Brain microvascular endothelial cell (primary cell): ENCODE measurements around the gene ZNF268.

Experiments
- DNase-seq: peaks from one replicate; pipeline ENCODE4 v3.0.0-alpha.2; 2020
- H3K27ac ChIP-seq: fragments of 250-450 bp; sonication (Bioruptor Pico); 2 replicates; pipeline ENCODE4 v1.5.1; 2020; ENCODE audit warnings: mild to moderate bottlenecking, moderate library complexity
- H3K27me3 ChIP-seq: fragments of 250-450 bp; sonication (Bioruptor Pico); replicated peaks from 2 replicates; pipeline ENCODE4 v1.5.1; 2020; ENCODE audit warnings: mild to moderate bottlenecking
- H3K36me3 ChIP-seq: fragments of 250-450 bp; sonication (Bioruptor Pico); replicated peaks from 2 replicates; pipeline ENCODE4 v1.5.1; 2020; ENCODE audit warnings: mild to moderate bottlenecking
- H3K4me3 ChIP-seq: 2 replicates; pipeline ENCODE4 v1.5.1; 2011; ENCODE audit warnings: low read depth, mild to moderate bottlenecking, control low read depth, low read length, moderate library complexity
- CTCF ChIP-seq: IDR thresholded peaks from 2 replicates; pipeline ENCODE4 v1.5.1; 2011; ENCODE audit warnings: low read depth, mild to moderate bottlenecking, moderate library complexity, low read length, control low read depth, inconsistent platforms; ENCODE audit errors: missing control alignments
- in situ Hi-C: cut with HindIII; loops from 2 replicates; pipeline ENCODE4 v1.10.0; 2017; ENCODE audit warnings: low sequenced_read_pairs, low pct_ligation_motif_present

The ZNF268 gene

DNA sequence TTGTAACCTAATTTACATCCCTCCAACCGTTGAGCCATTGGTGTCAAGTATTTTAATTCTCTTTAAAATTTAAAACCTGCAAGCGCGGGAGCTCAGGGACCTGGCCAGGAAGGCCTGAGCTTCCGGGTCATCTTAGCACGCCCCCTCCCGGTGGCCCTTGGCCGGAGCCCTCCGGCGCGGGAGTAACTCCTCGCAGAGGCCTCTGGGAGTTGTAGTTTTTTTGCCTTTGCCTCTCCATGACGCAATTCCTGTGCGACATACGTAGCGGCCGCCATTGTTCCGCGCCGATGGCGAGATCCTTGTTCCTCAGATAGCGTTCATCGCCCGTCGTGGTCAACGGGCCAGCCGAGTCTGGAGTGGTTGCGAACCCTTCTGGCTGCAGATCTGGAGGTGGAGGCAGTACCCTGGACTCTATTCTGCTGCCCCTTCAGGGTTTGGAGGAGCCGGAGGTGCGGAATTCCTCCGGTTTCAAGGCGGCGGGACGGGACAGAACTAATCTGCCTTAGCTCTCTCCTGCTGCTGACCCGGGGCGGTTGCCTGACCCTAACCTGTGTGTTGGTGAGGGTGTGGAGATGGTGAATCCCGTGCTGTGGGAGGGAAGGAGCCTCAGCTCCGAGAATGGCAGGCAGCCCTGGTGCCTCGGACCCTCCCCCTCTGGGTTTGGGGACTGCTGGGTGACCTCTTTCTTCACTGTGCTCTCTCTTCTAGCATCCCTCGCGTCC lies at the start of gene ZNF268:
Gene ZNF268 (plus strand): TSS at position 258 of the 722 bp plus-strand sequence. CDS start 503 bp downstream, outside the sequence.
- Histone ChIP-seq H3K27ac (peak within 1 kb of the TSS; percentile 66), H3K4me3 (peak within 1 kb of the TSS; percentile 97), H3K36me3 (peaks cover 11% of the 10 kb centered on the region), H3K27me3 (no peaks in the 10 kb centered on the region)
- DNase-seq, result peak; percentile 90
- in situ Hi-C loops, result no loop called here
- TF ChIP-seq CTCF, result peak; percentile 90

GRCh38 chr12:133135747-133136146 lies 45.5 kb upstream of the ZNF268 start:
- in situ Hi-C loops, result no loop called here
- Histone ChIP-seq H3K27me3 (no peaks in the 10 kb centered on the region), H3K27ac (no peak overlapping the region), H3K36me3 (peaks cover 22% of the 10 kb centered on the region), H3K4me3 (no peak overlapping the region)
- no peak for DNase-seq
- TF ChIP-seq CTCF, result no peak

DNA sequence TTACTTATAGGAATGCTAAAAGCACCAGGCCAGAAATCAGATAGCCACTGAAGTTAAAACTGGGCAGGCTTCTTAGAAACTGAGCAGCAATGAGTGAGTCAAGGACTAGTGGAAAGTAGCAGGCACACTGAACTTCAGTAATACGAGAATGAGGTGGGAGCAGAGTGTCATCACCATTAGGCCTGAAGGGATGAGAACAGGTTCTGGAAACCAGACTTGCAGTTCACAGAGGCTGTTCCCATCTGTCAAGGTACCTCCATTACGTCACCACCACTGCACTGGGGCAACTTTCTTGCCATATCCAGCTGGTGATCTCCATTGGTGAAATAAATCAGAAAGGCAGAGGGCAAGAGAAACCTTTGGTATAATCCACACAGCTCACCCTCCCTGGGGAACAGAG lies 35.3 kb upstream of the ZNF268 start:
- H3K36me3 ChIP-seq, result peaks cover 21% of the 10 kb centered on the region

GRCh38 chr12:133156125-133156690 lies 25.1 kb upstream of the ZNF268 start:
- peaks cover 54% of the 10 kb centered on the region for H3K36me3 ChIP-seq
- H3K27me3 ChIP-seq, result no peaks in the 10 kb centered on the region
- no peak for TF ChIP-seq CTCF
- no peak overlapping the region for H3K4me3 ChIP-seq
- H3K27ac ChIP-seq, result no peak overlapping the region
- in situ Hi-C loops, result no loop called here
- no peak for DNase-seq

More for the DNA sequence above, 35.3 kb upstream of the ZNF268 start:
- no peaks in the 10 kb centered on the region for H3K27me3 ChIP-seq
- in situ Hi-C loops, result no loop called here
- DNase-seq, result no peak
- H3K27ac ChIP-seq, result no peak overlapping the region
- no peak for TF ChIP-seq CTCF
- no peak overlapping the region for H3K4me3 ChIP-seq

DNA sequence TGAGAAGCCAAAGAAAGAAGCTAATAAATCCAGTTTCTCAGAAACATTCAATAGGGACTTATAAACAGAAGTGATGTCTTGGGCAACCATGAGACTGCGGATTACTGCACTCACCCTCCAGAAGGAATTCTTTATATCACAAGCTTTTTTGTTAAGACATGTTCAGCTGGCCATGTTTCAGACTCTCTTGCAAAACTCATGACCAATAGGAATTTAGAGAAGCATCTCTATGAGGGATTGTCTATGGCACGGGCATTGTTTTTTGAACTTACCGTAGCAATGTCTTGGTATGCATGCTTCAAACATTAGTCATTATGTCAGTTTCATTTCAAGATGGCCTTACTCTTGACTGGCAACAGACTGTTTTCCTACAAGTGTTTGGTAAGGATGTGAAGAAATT lies 15.5 kb upstream of the ZNF268 start:
- no peak for TF ChIP-seq CTCF
- no peak for DNase-seq
- Histone ChIP-seq H3K4me3 (no peak overlapping the region), H3K27me3 (no peaks in the 10 kb centered on the region), H3K36me3 (no peaks in the 10 kb centered on the region), H3K27ac (no peak overlapping the region)
- in situ Hi-C loops, result no loop called here

- DNase-seq, result no peak
- TF ChIP-seq CTCF, result no peak
- in situ Hi-C loops, result no loop called here
- Histone ChIP-seq H3K27me3 (no peaks in the 10 kb centered on the region), H3K36me3 (no peaks in the 10 kb centered on the region), H3K4me3 (no peak overlapping the region), H3K27ac (no peak overlapping the region)
Measured at GRCh38 chr12:133172491-133172890, 8.8 kb upstream of the ZNF268 start.
